ENCODE measurements around the gene PPARG. TPM values are rescaled to one million over a fixed set of nuclear protein-coding genes. Genes with fewer than 3 reads are reported as not detected.

PPARG gene
- total and polyA plus RNA-seq, 2 of the 8 experiments (the other 6 are each of a cell fraction or from before 2014, with no cell fraction given): 0.06 TPM; not detected in 1

DNA sequence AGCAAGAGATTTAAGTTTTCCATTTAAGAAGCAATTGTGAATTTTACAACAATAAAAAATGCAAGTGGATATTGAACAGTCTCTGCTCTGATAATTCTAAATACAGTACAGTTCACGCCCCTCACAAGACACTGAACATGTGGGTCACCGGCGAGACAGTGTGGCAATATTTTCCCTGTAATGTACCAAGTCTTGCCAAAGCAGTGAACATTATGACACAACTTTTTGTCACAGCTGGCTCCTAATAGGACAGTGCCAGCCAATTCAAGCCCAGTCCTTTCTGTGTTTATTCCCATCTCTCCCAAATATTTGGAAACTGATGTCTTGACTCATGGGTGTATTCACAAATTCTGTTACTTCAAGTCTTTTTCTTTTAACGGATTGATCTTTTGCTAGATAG, 62.3 kb downstream of the PPARG start (continued):
- TF ChIP-seq, protein P1, sequence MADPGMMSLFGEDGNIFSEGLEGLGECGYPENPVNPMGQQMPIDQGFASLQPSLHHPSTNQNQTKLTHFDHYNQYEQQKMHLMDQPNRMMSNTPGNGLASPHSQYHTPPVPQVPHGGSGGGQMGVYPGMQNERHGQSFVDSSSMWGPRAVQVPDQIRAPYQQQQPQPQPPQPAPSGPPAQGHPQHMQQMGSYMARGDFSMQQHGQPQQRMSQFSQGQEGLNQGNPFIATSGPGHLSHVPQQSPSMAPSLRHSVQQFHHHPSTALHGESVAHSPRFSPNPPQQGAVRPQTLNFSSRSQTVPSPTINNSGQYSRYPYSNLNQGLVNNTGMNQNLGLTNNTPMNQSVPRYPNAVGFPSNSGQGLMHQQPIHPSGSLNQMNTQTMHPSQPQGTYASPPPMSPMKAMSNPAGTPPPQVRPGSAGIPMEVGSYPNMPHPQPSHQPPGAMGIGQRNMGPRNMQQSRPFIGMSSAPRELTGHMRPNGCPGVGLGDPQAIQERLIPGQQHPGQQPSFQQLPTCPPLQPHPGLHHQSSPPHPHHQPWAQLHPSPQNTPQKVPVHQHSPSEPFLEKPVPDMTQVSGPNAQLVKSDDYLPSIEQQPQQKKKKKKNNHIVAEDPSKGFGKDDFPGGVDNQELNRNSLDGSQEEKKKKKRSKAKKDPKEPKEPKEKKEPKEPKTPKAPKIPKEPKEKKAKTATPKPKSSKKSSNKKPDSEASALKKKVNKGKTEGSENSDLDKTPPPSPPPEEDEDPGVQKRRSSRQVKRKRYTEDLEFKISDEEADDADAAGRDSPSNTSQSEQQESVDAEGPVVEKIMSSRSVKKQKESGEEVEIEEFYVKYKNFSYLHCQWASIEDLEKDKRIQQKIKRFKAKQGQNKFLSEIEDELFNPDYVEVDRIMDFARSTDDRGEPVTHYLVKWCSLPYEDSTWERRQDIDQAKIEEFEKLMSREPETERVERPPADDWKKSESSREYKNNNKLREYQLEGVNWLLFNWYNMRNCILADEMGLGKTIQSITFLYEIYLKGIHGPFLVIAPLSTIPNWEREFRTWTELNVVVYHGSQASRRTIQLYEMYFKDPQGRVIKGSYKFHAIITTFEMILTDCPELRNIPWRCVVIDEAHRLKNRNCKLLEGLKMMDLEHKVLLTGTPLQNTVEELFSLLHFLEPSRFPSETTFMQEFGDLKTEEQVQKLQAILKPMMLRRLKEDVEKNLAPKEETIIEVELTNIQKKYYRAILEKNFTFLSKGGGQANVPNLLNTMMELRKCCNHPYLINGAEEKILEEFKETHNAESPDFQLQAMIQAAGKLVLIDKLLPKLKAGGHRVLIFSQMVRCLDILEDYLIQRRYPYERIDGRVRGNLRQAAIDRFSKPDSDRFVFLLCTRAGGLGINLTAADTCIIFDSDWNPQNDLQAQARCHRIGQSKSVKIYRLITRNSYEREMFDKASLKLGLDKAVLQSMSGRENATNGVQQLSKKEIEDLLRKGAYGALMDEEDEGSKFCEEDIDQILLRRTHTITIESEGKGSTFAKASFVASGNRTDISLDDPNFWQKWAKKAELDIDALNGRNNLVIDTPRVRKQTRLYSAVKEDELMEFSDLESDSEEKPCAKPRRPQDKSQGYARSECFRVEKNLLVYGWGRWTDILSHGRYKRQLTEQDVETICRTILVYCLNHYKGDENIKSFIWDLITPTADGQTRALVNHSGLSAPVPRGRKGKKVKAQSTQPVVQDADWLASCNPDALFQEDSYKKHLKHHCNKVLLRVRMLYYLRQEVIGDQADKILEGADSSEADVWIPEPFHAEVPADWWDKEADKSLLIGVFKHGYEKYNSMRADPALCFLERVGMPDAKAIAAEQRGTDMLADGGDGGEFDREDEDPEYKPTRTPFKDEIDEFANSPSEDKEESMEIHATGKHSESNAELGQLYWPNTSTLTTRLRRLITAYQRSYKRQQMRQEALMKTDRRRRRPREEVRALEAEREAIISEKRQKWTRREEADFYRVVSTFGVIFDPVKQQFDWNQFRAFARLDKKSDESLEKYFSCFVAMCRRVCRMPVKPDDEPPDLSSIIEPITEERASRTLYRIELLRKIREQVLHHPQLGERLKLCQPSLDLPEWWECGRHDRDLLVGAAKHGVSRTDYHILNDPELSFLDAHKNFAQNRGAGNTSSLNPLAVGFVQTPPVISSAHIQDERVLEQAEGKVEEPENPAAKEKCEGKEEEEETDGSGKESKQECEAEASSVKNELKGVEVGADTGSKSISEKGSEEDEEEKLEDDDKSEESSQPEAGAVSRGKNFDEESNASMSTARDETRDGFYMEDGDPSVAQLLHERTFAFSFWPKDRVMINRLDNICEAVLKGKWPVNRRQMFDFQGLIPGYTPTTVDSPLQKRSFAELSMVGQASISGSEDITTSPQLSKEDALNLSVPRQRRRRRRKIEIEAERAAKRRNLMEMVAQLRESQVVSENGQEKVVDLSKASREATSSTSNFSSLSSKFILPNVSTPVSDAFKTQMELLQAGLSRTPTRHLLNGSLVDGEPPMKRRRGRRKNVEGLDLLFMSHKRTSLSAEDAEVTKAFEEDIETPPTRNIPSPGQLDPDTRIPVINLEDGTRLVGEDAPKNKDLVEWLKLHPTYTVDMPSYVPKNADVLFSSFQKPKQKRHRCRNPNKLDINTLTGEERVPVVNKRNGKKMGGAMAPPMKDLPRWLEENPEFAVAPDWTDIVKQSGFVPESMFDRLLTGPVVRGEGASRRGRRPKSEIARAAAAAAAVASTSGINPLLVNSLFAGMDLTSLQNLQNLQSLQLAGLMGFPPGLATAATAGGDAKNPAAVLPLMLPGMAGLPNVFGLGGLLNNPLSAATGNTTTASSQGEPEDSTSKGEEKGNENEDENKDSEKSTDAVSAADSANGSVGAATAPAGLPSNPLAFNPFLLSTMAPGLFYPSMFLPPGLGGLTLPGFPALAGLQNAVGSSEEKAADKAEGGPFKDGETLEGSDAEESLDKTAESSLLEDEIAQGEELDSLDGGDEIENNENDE (IDR thresholded peaks at IDR 0.05; ENCODE audit: insufficient replicate concordance, low read length): no peak
- TF ChIP-seq EGR1 (IDR thresholded peaks at IDR 0.05; ENCODE audit: borderline replicate concordance, low read depth, low read length): no peak
- no peak for TF ChIP-seq RBBP5 (IDR thresholded peaks at IDR 0.05; ENCODE audit: borderline replicate concordance, low read depth, low read length)
- TF ChIP-seq PHF8 (conservative IDR thresholded peaks at IDR 0.05; ENCODE audit: low read depth, low read length): no peak
- TF ChIP-seq CHD2 (IDR thresholded peaks at IDR 0.05; ENCODE audit: low read length): no peak
- no peak for TF ChIP-seq POLR2AphosphoS5 (IDR thresholded peaks at IDR 0.05; ENCODE audit: low read depth, low read length)
- TF ChIP-seq SAP30 (IDR thresholded peaks at IDR 0.05; ENCODE audit: insufficient read depth, insufficient replicate concordance, low read length): no peak
